Mesenchymal stem cell (in vitro differentiated cells and primary cell): ENCODE data around the gene TIAM1.
A peak's percentile ranks its signal among the peaks of the same experiment; 100 is the strongest.

Experiments
- DNase-seq: peaks from one replicate; pipeline ENCODE4 v3.0.0-alpha.2; 2013
- H2AFZ ChIP-seq: one replicate; pipeline ENCODE4 v1.6.1; 2013; ENCODE audit warnings: low read depth, mild to moderate bottlenecking, control low read depth, inconsistent platforms, low read length, moderate library complexity
- H2AK5ac ChIP-seq: 2 replicates; pipeline ENCODE4 v1.6.1; 2013; ENCODE audit warnings: low read length, moderate library complexity, mild to moderate bottlenecking, inconsistent platforms; ENCODE audit not compliant: severe bottlenecking
- H2BK120ac ChIP-seq: one replicate; pipeline ENCODE4 v1.6.1; 2013; ENCODE audit warnings: low read depth, mild to moderate bottlenecking, inconsistent platforms, low read length, moderate library complexity
- H2BK12ac ChIP-seq, 2 experiments: one replicate each; pipeline ENCODE4 v1.6.1; 2013; ENCODE audit warnings: inconsistent platforms in 2 of 2, low read length in 2 of 2, mild to moderate bottlenecking in 2 of 2, moderate library complexity in 2 of 2, control low read depth in 1 of 2
- H2BK15ac ChIP-seq: one replicate; pipeline ENCODE4 v1.6.1; 2013; ENCODE audit warnings: mild to moderate bottlenecking, low read depth, inconsistent platforms; ENCODE audit not compliant: poor library complexity, severe bottlenecking
- H2BK5ac ChIP-seq: 2 replicates; pipeline ENCODE4 v1.6.1; 2013; ENCODE audit warnings: low read depth, mild to moderate bottlenecking, low read length, control low read depth, inconsistent platforms; ENCODE audit not compliant: poor library complexity, severe bottlenecking
- H3K14ac ChIP-seq, 2 experiments: one replicate each; pipeline ENCODE4 v1.6.1; 2013; ENCODE audit warnings: inconsistent platforms in 2 of 2, low read length in 2 of 2, control low read depth in 1 of 2, mild to moderate bottlenecking in 1 of 2, moderate library complexity in 1 of 2
- H3K18ac ChIP-seq, 2 experiments: one replicate each; pipeline ENCODE4 v1.6.1; 2013; ENCODE audit warnings: inconsistent platforms in 2 of 2, low read length in 2 of 2, control low read depth in 1 of 2, low read depth in 1 of 2, mild to moderate bottlenecking in 1 of 2
- H3K23ac ChIP-seq, 2 experiments: one replicate each; pipeline ENCODE4 v1.6.1; 2013; ENCODE audit warnings: inconsistent platforms in 2 of 2, low read length in 2 of 2, mild to moderate bottlenecking in 2 of 2, moderate library complexity in 2 of 2, control low read depth in 1 of 2
- H3K27ac ChIP-seq: 2 replicates; pipeline ENCODE4 v1.5.1; 2013; ENCODE audit warnings: mild to moderate bottlenecking, moderate library complexity, low read length, control low read depth, inconsistent platforms; ENCODE audit not compliant: poor library complexity, severe bottlenecking
- H3K27me3 ChIP-seq, 2 experiments: 2 replicates each; pipeline versions ENCODE4 v1.6.1 to v1.7.0; 2013; ENCODE audit warnings: low read length in 2 of 2, mild to moderate bottlenecking in 2 of 2, moderate library complexity in 2 of 2, control low read depth in 1 of 2, inconsistent platforms in 1 of 2; ENCODE audit not compliant: control insufficient read depth in 1 of 2, insufficient read depth in 1 of 2
- H3K36me3 ChIP-seq, 2 experiments: 2 replicates each; pipeline versions ENCODE4 v1.6.1 to v1.7.0; 2013; ENCODE audit warnings: low read length in 2 of 2, control low read depth in 1 of 2, inconsistent platforms in 1 of 2, low read depth in 1 of 2, mild to moderate bottlenecking in 1 of 2; ENCODE audit not compliant: insufficient read depth in 2 of 2, control insufficient read depth in 1 of 2
- H3K4ac ChIP-seq, 2 experiments: one replicate each; pipeline ENCODE4 v1.6.1; 2013; ENCODE audit warnings: inconsistent platforms in 2 of 2, low read length in 2 of 2, mild to moderate bottlenecking in 2 of 2, moderate library complexity in 2 of 2, control low read depth in 1 of 2, low read depth in 1 of 2
- H3K4me1 ChIP-seq: 2 replicates; pipeline ENCODE4 v1.6.1; 2013; ENCODE audit warnings: low read depth, low read length, control low read depth; ENCODE audit not compliant: control insufficient read depth, insufficient read depth
- H3K4me2 ChIP-seq: 2 replicates; pipeline ENCODE4 v1.6.1; 2013; ENCODE audit warnings: low read length, mild to moderate bottlenecking, inconsistent platforms; ENCODE audit not compliant: poor library complexity, severe bottlenecking
- H3K4me3 ChIP-seq, 2 experiments: 2 replicates each; pipeline versions ENCODE4 v1.5.1 to v1.7.0; 2013; ENCODE audit warnings: low read length in 2 of 2, mild to moderate bottlenecking in 2 of 2, control low read depth in 1 of 2, low read depth in 1 of 2; ENCODE audit not compliant: insufficient read depth in 1 of 2
- H3K79me1 ChIP-seq: replicated peaks from 2 replicates; pipeline ENCODE4 v1.6.1; 2013; ENCODE audit warnings: mild to moderate bottlenecking, control low read depth, low read length, inconsistent platforms; ENCODE audit not compliant: poor library complexity, severe bottlenecking
- H3K9ac ChIP-seq: 2 replicates; pipeline ENCODE4 v1.7.0; 2013; ENCODE audit warnings: mild to moderate bottlenecking, low read length, moderate library complexity
- H3K9me3 ChIP-seq: 2 replicates; pipeline ENCODE4 v1.7.0; 2013; ENCODE audit warnings: mild to moderate bottlenecking, low read length; ENCODE audit not compliant: control insufficient read depth
- H4K8ac ChIP-seq: one replicate; pipeline ENCODE4 v1.6.1; 2013; ENCODE audit warnings: inconsistent platforms, mild to moderate bottlenecking, low read length, moderate library complexity
- H4K91ac ChIP-seq: one replicate; pipeline ENCODE4 v1.6.1; 2013; ENCODE audit warnings: mild to moderate bottlenecking, low read length, inconsistent platforms
- WGBS: methylation state at CpG from one replicate; pipeline ENCODE4 v1.1.7; 2013; ENCODE audit warnings: mixed read lengths; 5-methylcytosine and 5-hydroxymethylcytosine counted together

The TIAM1 gene

GRCh38 chr21:31316488-31317169 lies 27.4 kb downstream of the TIAM1 start:
- Histone ChIP-seq H3K14ac (no peak overlapping the region), H3K79me1 (peaks cover 4% of the 10 kb centered on the region), H2BK12ac (no peak overlapping the region), H3K23ac (no peak overlapping the region), H3K4me1 (peaks cover 17% of the 10 kb centered on the region), H3K9ac (no peak overlapping the region), H2AK5ac (no peak overlapping the region), H3K36me3 (no peaks in the 10 kb centered on the region), H3K27me3 (no peaks in the 10 kb centered on the region), H3K18ac (no peak overlapping the region), H2AFZ (no peak overlapping the region), H2BK15ac (no peak overlapping the region), H3K9me3 (no peaks in the 10 kb centered on the region), H3K4me3 (no peak overlapping the region), H3K4ac (no peak overlapping the region), H3K27ac (no peak overlapping the region), H4K8ac (peak overlapping the region; percentile 19), H2BK5ac (no peak overlapping the region), H3K4me2 (no peak overlapping the region), H2BK120ac (no peak overlapping the region), H4K91ac (no peak overlapping the region)
- 80% methylated on average over 8 of the region's 9 CpGs for WGBS
- DNase-seq = no peak

DNA sequence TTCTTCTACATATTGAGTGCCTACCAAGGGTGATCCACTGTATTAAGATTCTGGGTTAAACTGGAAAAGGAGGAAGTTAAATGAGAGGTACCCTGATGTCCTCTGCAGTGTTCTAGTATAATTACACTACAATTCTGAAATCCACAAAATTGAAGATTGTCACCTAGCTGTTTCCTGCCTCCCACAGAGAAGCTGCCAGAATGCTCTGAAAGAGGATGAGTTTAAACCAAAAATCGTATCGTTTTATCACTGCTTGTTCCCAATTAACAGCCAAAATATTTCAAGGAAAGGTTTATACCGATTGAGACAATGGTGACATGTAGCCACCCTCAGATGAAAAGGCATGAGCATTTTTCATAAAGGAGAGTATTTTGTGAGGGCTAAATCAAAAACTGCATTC lies 28.0 kb downstream of the TIAM1 start:
- Histone ChIP-seq H3K9me3 (no peaks in the 10 kb centered on the region), H2AK5ac (no peak overlapping the region), H3K14ac (no peak overlapping the region), H3K36me3 (no peaks in the 10 kb centered on the region), H3K27ac (no peak overlapping the region), H3K9ac (no peak overlapping the region), H2BK5ac (no peak overlapping the region), H3K18ac (no peak overlapping the region), H3K27me3 (no peaks in the 10 kb centered on the region), H3K4ac (no peak overlapping the region), H2AFZ (no peak overlapping the region), H2BK15ac (no peak overlapping the region), H2BK12ac (no peak overlapping the region), H3K4me1 (peaks cover 17% of the 10 kb centered on the region), H4K8ac (no peak overlapping the region), H3K4me3 (no peak overlapping the region), H3K79me1 (peaks cover 4% of the 10 kb centered on the region), H2BK120ac (no peak overlapping the region), H4K91ac (no peak overlapping the region), H3K4me2 (no peak overlapping the region), H3K23ac (no peak overlapping the region)
- no peak for DNase-seq
- WGBS = 100% methylated on average over 1 of the region's 3 CpGs

DNA sequence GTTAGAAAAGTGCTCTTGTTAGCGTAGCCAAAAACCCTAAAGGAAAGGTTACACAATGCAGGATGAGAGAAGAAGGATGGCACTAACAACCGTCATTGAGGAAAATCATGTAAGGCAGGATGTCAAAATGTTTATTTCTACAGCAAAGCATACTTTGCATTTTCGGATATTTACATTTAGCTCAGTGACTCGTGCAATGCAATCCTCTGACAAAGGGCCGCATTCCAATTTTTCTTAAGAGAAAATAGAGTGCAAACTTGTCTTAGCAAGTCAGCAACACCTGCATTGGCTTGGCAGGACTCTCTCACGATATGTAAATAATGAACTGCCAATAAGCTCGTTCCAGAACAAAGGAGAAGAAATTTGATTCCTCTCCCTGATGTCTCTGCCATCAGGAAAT lies 33.3 kb downstream of the TIAM1 start:
- no peak overlapping the region for H3K23ac ChIP-seq
- no peak overlapping the region for H4K8ac ChIP-seq
- H3K18ac ChIP-seq = no peak overlapping the region
- H3K4ac ChIP-seq = no peak overlapping the region
- no peak overlapping the region for H2BK5ac ChIP-seq
- peaks cover 12% of the 10 kb centered on the region for H3K79me1 ChIP-seq
- no peak overlapping the region for H4K91ac ChIP-seq
- peak; percentile 5 for DNase-seq
- no peak overlapping the region for H3K4me3 ChIP-seq
- no peaks in the 10 kb centered on the region for H3K27me3 ChIP-seq
- H3K9me3 ChIP-seq = no peaks in the 10 kb centered on the region
- no peak overlapping the region for H2AFZ ChIP-seq
- H3K4me1 ChIP-seq = peaks cover 2% of the 10 kb centered on the region
- no peak overlapping the region for H2BK15ac ChIP-seq
- no peak overlapping the region for H3K27ac ChIP-seq
- H3K4me2 ChIP-seq = no peak overlapping the region
- H3K36me3 ChIP-seq = no peaks in the 10 kb centered on the region
- H2AK5ac ChIP-seq = no peak overlapping the region
- H2BK120ac ChIP-seq = no peak overlapping the region
- no peak overlapping the region for H3K14ac ChIP-seq
- H2BK12ac ChIP-seq = no peak overlapping the region
- H3K9ac ChIP-seq = no peak overlapping the region
- WGBS = 60% methylated on average over 6 of the region's 7 CpGs

DNA sequence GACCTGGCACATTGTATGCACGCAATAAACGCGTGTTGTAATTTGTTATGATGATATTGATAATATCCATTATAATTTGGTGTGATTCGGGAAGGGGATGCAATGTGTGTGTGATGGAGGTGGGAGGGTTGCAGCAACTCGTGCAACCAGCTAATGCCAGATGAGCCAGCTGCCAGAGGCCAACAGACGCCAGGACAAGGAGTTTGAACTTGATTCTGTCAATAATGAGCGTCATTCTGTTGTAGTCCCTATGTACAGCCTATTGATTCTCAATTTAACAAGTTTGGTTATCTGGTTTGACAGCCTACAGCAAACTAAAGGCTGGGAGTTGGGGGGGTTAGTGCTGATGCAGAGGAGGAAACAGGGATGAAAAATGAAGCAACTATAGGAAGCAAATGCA lies 35.5 kb downstream of the TIAM1 start:
- Histone ChIP-seq H2BK12ac (no peak overlapping the region), H2AK5ac (no peak overlapping the region), H3K79me1 (peaks cover 13% of the 10 kb centered on the region), H3K9ac (no peak overlapping the region), H3K14ac (no peak overlapping the region), H3K4ac (no peak overlapping the region), H4K8ac (no peak overlapping the region), H3K4me1 (peaks cover 2% of the 10 kb centered on the region), H3K27me3 (no peaks in the 10 kb centered on the region), H3K4me3 (no peak overlapping the region), H3K9me3 (no peaks in the 10 kb centered on the region), H3K27ac (no peak overlapping the region), H4K91ac (no peak overlapping the region), H3K18ac (no peak overlapping the region), H2BK15ac (no peak overlapping the region), H2BK120ac (no peak overlapping the region), H3K36me3 (no peaks in the 10 kb centered on the region), H3K4me2 (no peak overlapping the region), H3K23ac (no peak overlapping the region), H2AFZ (no peak overlapping the region), H2BK5ac (no peak overlapping the region)
- WGBS = 96% methylated on average over 7 of the region's 7 CpGs
- DNase-seq = no peak
